Neural crest cell (in vitro differentiated cells): ENCODE results near the gene DISC1. TPM values are rescaled to one million over a fixed set of nuclear protein-coding genes. Genes with fewer than 3 reads are reported as not detected.

Source experiments
- DNase-seq: peaks from one replicate; pipeline ENCODE4 v3.0.0; 2021; ENCODE audit warnings: low read depth, mixed read lengths, low spot score
- H3K27ac Mint-ChIP-seq: one replicate; pipeline ENCODE4 v1.8.0; 2021; ENCODE audit warnings: mild to moderate bottlenecking, mixed read lengths; ENCODE audit not compliant: unreplicated experiment
- H3K27me3 Mint-ChIP-seq: 2 replicates; pipeline ENCODE4 v1.8.0; 2021; ENCODE audit warnings: low read depth, mild to moderate bottlenecking, mixed read lengths
- H3K36me3 Mint-ChIP-seq: 2 replicates; pipeline ENCODE4 v1.8.0; 2021; ENCODE audit warnings: low read depth, mild to moderate bottlenecking, mixed read lengths
- H3K4me1 Mint-ChIP-seq: 2 replicates; pipeline ENCODE4 v1.8.0; 2021; ENCODE audit warnings: mixed read lengths
- H3K4me3 Mint-ChIP-seq: one replicate; pipeline ENCODE4 v1.8.0; 2021; ENCODE audit warnings: mild to moderate bottlenecking, mixed read lengths
- H3K9me3 Mint-ChIP-seq: 2 replicates; pipeline ENCODE4 v1.8.0; 2021; ENCODE audit warnings: mixed read lengths
- CTCF ChIP-seq: fragments of 200-600 bp; sonication (generic); conservative IDR thresholded peaks from 2 replicates; pipeline ENCODE4 v1.5.0; 2021; ENCODE audit warnings: antibody characterized with exemption, mild to moderate bottlenecking
- total RNA-seq: library from RNA; stranded (reverse); gene quantifications from 2 replicates; pipeline ENCODE4 v1.2.1, GENCODE V29; 2021

Gene DISC1
- total RNA-seq, 1 donor from 2014 or later: 13.7 TPM

DNA sequence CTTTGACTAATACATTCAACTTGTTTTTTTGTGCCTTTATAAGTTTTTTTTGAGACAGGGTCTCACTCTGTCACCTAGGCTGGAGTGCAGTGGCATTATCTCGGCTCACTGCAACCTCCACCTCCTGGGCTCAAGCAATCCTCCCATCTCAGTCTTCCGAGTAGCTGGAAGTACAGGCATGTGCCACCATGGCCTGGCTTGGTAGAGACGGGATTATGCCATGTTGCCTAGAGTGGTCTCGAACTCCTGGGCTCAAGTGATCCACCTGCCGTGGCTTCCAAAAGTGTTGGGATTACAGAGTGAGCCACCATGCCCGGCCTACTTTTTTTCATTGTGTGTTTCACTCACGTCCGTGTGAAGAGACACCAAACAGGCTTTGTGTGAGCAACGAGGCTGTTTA, 202.7 kb downstream of the DISC1 start:
- H3K9me3 Mint-ChIP-seq: no peaks in the 10 kb centered on the region
- no peak overlapping the region for H3K27ac Mint-ChIP-seq
- H3K4me3 Mint-ChIP-seq: no peak overlapping the region
- no peak for DNase-seq
- H3K27me3 Mint-ChIP-seq: no peaks in the 10 kb centered on the region
- H3K36me3 Mint-ChIP-seq: peaks cover 9% of the 10 kb centered on the region
- no peaks in the 10 kb centered on the region for H3K4me1 Mint-ChIP-seq
- no peak for TF ChIP-seq CTCF

GRCh38 chr1:231836227-231836893, 209.8 kb downstream of the DISC1 start:
- Mint-ChIP-seq H3K9me3 (no peaks in the 10 kb centered on the region), H3K27ac (no peak overlapping the region), H3K27me3 (no peaks in the 10 kb centered on the region), H3K36me3 (peaks cover 4% of the 10 kb centered on the region), H3K4me3 (no peak overlapping the region), H3K4me1 (no peaks in the 10 kb centered on the region)
- DNase-seq: no peak
- no peak for TF ChIP-seq CTCF

DNA sequence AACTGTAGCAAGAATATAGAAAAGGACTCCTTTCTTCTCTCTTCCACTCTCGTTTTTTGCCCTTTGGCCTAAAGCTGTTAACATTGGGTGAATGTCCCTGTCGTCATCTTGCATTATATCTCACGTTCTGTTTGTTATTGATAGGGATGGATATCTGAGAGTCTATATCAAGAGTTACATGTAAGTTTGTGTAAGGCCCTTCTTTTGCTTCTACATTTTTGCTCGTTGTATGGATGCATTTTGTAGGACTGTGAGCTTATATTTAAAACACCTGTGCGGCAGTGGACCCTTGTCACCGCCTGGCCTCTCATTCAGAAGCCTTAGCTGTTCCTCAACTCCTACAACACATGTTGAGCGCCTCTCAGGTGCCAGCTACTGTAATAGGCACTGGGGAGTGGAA, 211.9 kb downstream of the DISC1 start:
- H3K4me1 Mint-ChIP-seq: no peaks in the 10 kb centered on the region
- no peaks in the 10 kb centered on the region for H3K9me3 Mint-ChIP-seq
- no peak for DNase-seq
- H3K27me3 Mint-ChIP-seq: no peaks in the 10 kb centered on the region
- no peak overlapping the region for H3K4me3 Mint-ChIP-seq
- H3K36me3 Mint-ChIP-seq: peaks cover 4% of the 10 kb centered on the region
- TF ChIP-seq CTCF: no peak
- no peak overlapping the region for H3K27ac Mint-ChIP-seq

- TF ChIP-seq CTCF: no peak
- no peaks in the 10 kb centered on the region for H3K27me3 Mint-ChIP-seq
- H3K9me3 Mint-ChIP-seq: no peaks in the 10 kb centered on the region
- no peaks in the 10 kb centered on the region for H3K36me3 Mint-ChIP-seq
- DNase-seq: no peak
- H3K4me1 Mint-ChIP-seq: no peaks in the 10 kb centered on the region
- no peak overlapping the region for H3K4me3 Mint-ChIP-seq
- no peak overlapping the region for H3K27ac Mint-ChIP-seq
Observed at GRCh38 chr1:231839999-231840398, 213.4 kb downstream of the DISC1 start.

- TF ChIP-seq CTCF: no peak
- no peak overlapping the region for H3K4me3 Mint-ChIP-seq
- no peaks in the 10 kb centered on the region for H3K9me3 Mint-ChIP-seq
Observed at GRCh38 chr1:231841616-231842344, 215.2 kb downstream of the DISC1 start.

More at GRCh38 chr1:231841616-231842344, 215.2 kb downstream of the DISC1 start:
- H3K36me3 Mint-ChIP-seq: no peaks in the 10 kb centered on the region
- no peaks in the 10 kb centered on the region for H3K27me3 Mint-ChIP-seq
- no peak overlapping the region for H3K27ac Mint-ChIP-seq
- no peak for DNase-seq
- no peaks in the 10 kb centered on the region for H3K4me1 Mint-ChIP-seq
